VCaP (cell line): ENCODE data around the gene RBFOX1.

ENCODE experiments used
- H3K27ac ChIP-seq: fragments of 450-650 bp; 2 replicates; pipeline ENCODE4 v1.5.1; 2017
- CTCF ChIP-seq: fragments of 450-650 bp; conservative IDR thresholded peaks from 2 replicates; pipeline ENCODE4 v1.5.1; 2017; ENCODE audit warnings: mild to moderate bottlenecking, moderate library complexity

RBFOX1 gene

GRCh38 chr16:7613518-7613917 is 280.9 kb downstream of the RBFOX1 start:
- TF ChIP-seq CTCF = no peak
- no peak overlapping the region for H3K27ac ChIP-seq

GRCh38 chr16:7614021-7614795 is 281.6 kb downstream of the RBFOX1 start:
- no peak for TF ChIP-seq CTCF
- H3K27ac ChIP-seq = no peak overlapping the region

- TF ChIP-seq CTCF = no peak
Observed at GRCh38 chr16:7615565-7615964, 282.9 kb downstream of the RBFOX1 start.

GRCh38 chr16:7624871-7625766 is 292.5 kb downstream of the RBFOX1 start:
- TF ChIP-seq CTCF = no peak
- no peak overlapping the region for H3K27ac ChIP-seq

More at GRCh38 chr16:7615565-7615964, 282.9 kb downstream of the RBFOX1 start:
- H3K27ac ChIP-seq = no peak overlapping the region

- TF ChIP-seq CTCF = no peak
- no peak overlapping the region for H3K27ac ChIP-seq
Observed at GRCh38 chr16:7628981-7629380, 296.3 kb downstream of the RBFOX1 start.

GRCh38 chr16:7629571-7629970 is 296.9 kb downstream of the RBFOX1 start:
- H3K27ac ChIP-seq = no peak overlapping the region
- TF ChIP-seq CTCF = no peak

- H3K27ac ChIP-seq = no peak overlapping the region
- TF ChIP-seq CTCF = no peak
Observed at GRCh38 chr16:7637446-7637845, 304.8 kb downstream of the RBFOX1 start.
